DND-41 (cell line): ENCODE measurements around the gene WNT6.

Source experiments
- CTCF ChIP-seq: IDR thresholded peaks from 2 replicates; pipeline ENCODE4 v1.5.1; 2012; ENCODE audit warnings: borderline replicate concordance, low read length, moderate library complexity, mild to moderate bottlenecking; ENCODE audit not compliant: poor library complexity, severe bottlenecking; ENCODE audit errors: extremely low read depth
- EZH2 ChIP-seq: IDR thresholded peaks from 3 replicates; pipeline ENCODE4 v1.6.1; 2012; ENCODE audit warnings: borderline replicate concordance, low read depth, mild to moderate bottlenecking, moderate library complexity, low read length, inconsistent platforms; ENCODE audit not compliant: severe bottlenecking

GRCh38 chr2:218856167-218856895 is 3.3 kb upstream of the WNT6 start:
- TF ChIP-seq CTCF (no peak), EZH2 (no peak)
